ENCODE results near the gene PHACTR3.

The PHACTR3 gene

GRCh38 chr20:59813126-59813947 is 209.0 kb downstream of the PHACTR3 start:
- H3K4me3 ChIP-seq (ENCODE audit: low read length): no peak overlapping the region
- TF ChIP-seq ZNF274 (IDR thresholded peaks at IDR 0.05; ENCODE audit: low read depth, low read length): no peak

GRCh38 chr20:59813948-59814839 is 209.9 kb downstream of the PHACTR3 start:
- no peak overlapping the region for H3K4me3 ChIP-seq (ENCODE audit: low read length)
- no peak for TF ChIP-seq ZNF274 (IDR thresholded peaks at IDR 0.05; ENCODE audit: low read depth, low read length)

- TF ChIP-seq ZNF274 (IDR thresholded peaks at IDR 0.05; ENCODE audit: low read depth, low read length): no peak
- no peak overlapping the region for H3K4me3 ChIP-seq (ENCODE audit: low read length)
These were observed 210.6 kb downstream of the PHACTR3 start for GRCh38 chr20:59814840-59815340.

- no peak overlapping the region for H3K4me3 ChIP-seq (ENCODE audit: low read length)
- TF ChIP-seq ZNF274 (IDR thresholded peaks at IDR 0.05; ENCODE audit: low read depth, low read length): no peak
These were observed 211.9 kb downstream of the PHACTR3 start for GRCh38 chr20:59816146-59816738.

GRCh38 chr20:59817406-59817805 is 213.1 kb downstream of the PHACTR3 start:
- no peak overlapping the region for H3K4me3 ChIP-seq (ENCODE audit: low read length)

GRCh38 chr20:59817846-59818615 is 213.7 kb downstream of the PHACTR3 start:
- TF ChIP-seq ZNF274 (IDR thresholded peaks at IDR 0.05; ENCODE audit: low read depth, low read length): no peak
- H3K4me3 ChIP-seq (ENCODE audit: low read length): no peak overlapping the region

More at GRCh38 chr20:59817406-59817805, 213.1 kb downstream of the PHACTR3 start:
- TF ChIP-seq ZNF274 (IDR thresholded peaks at IDR 0.05; ENCODE audit: low read depth, low read length): no peak

GRCh38 chr20:59818911-59819310 is 214.6 kb downstream of the PHACTR3 start:
- no peak for TF ChIP-seq ZNF274 (IDR thresholded peaks at IDR 0.05; ENCODE audit: low read depth, low read length)
- no peak overlapping the region for H3K4me3 ChIP-seq (ENCODE audit: low read length)

GRCh38 chr20:59819496-59820203 is 215.3 kb downstream of the PHACTR3 start:
- H3K4me3 ChIP-seq (ENCODE audit: low read length): no peak overlapping the region
- no peak for TF ChIP-seq ZNF274 (IDR thresholded peaks at IDR 0.05; ENCODE audit: low read depth, low read length)

- H3K4me3 ChIP-seq (ENCODE audit: low read length): no peak overlapping the region
- no peak for TF ChIP-seq ZNF274 (IDR thresholded peaks at IDR 0.05; ENCODE audit: low read depth, low read length)
These were observed 216.1 kb downstream of the PHACTR3 start for GRCh38 chr20:59820204-59821041.

- TF ChIP-seq ZNF274 (IDR thresholded peaks at IDR 0.05; ENCODE audit: low read depth, low read length): no peak
- H3K4me3 ChIP-seq (ENCODE audit: low read length): no peak overlapping the region
These were observed 216.9 kb downstream of the PHACTR3 start for GRCh38 chr20:59821201-59821600.

- H3K4me3 ChIP-seq (ENCODE audit: low read length): no peak overlapping the region
- TF ChIP-seq ZNF274 (IDR thresholded peaks at IDR 0.05; ENCODE audit: low read depth, low read length): no peak
These were observed 217.4 kb downstream of the PHACTR3 start for GRCh38 chr20:59821788-59822187.

Measured in GM08714 (cell line).